ENCODE data around the gene SHFL. TPM values are rescaled to one million over a fixed set of nuclear protein-coding genes. Genes with fewer than 3 reads are reported as not detected.

Gene SHFL
- total and polyA plus RNA-seq, 2 of the 4 experiments (the other 2 are of a cell fraction): 9.0 to 32.1 TPM

- no peak overlapping the region for H2AFZ ChIP-seq (replicated peaks; ENCODE audit: low read length, poor library complexity)
- dilution Hi-C loops (cut with HindIII; ENCODE audit: low sequenced_read_pairs, unreplicated experiment) (no loop called here), intact Hi-C loops (cut with micrococcal nuclease) (no loop called here), in situ Hi-C loops (cut with MboI; ENCODE audit: low sequenced_read_pairs) (no loop called here)
- no peak overlapping the region for H2BK120ac ChIP-seq (ENCODE audit: low read depth, low read length)
- no peak overlapping the region for H3K4me3 ChIP-seq (ENCODE audit: insufficient read depth, low read depth, low read length)
- BruUV-seq (replicated peaks): no TSS peak
- H2AK9ac ChIP-seq (replicated peaks; ENCODE audit: low read depth, low read length, poor library complexity): no peak overlapping the region
- H2BK5ac ChIP-seq (ENCODE audit: low read depth, low read length, poor library complexity, severe bottlenecking): no peak overlapping the region
- no peaks in the 10 kb centered on the region for H3K36me3 ChIP-seq (ENCODE audit: control insufficient read depth, insufficient read depth, low read length)
- H3K9ac ChIP-seq (ENCODE audit: low read depth, low read length): no peak overlapping the region
- H3K4ac ChIP-seq (ENCODE audit: low read depth, low read length): no peak overlapping the region
- DNase-seq (no peak), ATAC-seq (ENCODE audit: low read depth) (no peak)
- no peak overlapping the region for H3K27ac ChIP-seq (ENCODE audit: insufficient read depth, low read length)
- no peak overlapping the region for H3K23ac ChIP-seq (ENCODE audit: low read depth, low read length)
- TF ChIP-seq NFE2L2 (IDR thresholded peaks at IDR 0.05; ENCODE audit: low read depth, low read length) (no peak), CHD1 (IDR thresholded peaks at IDR 0.05; ENCODE audit: low read depth, low read length) (no peak), FOS (IDR thresholded peaks at IDR 0.05; ENCODE audit: low read depth, low read length) (no peak), POLR2A (IDR thresholded peaks at IDR 0.05; ENCODE audit: low read depth, low read length) (no peak), MAZ (IDR thresholded peaks at IDR 0.05; ENCODE audit: borderline replicate concordance, low read depth, low read length) (no peak), RCOR1 (IDR thresholded peaks at IDR 0.05; ENCODE audit: insufficient replicate concordance, low read length) (no peak), SMC3 (IDR thresholded peaks at IDR 0.05; ENCODE audit: low read depth, low read length) (no peak), MAFK (IDR thresholded peaks at IDR 0.05; ENCODE audit: low read depth, low read length) (no peak), RFX5 (IDR thresholded peaks at IDR 0.05; ENCODE audit: low read depth, low read length) (no peak), ELK1 (IDR thresholded peaks at IDR 0.05; ENCODE audit: borderline replicate concordance, low read depth, low read length) (no peak)
- TF ChIP-seq, protein P1, sequence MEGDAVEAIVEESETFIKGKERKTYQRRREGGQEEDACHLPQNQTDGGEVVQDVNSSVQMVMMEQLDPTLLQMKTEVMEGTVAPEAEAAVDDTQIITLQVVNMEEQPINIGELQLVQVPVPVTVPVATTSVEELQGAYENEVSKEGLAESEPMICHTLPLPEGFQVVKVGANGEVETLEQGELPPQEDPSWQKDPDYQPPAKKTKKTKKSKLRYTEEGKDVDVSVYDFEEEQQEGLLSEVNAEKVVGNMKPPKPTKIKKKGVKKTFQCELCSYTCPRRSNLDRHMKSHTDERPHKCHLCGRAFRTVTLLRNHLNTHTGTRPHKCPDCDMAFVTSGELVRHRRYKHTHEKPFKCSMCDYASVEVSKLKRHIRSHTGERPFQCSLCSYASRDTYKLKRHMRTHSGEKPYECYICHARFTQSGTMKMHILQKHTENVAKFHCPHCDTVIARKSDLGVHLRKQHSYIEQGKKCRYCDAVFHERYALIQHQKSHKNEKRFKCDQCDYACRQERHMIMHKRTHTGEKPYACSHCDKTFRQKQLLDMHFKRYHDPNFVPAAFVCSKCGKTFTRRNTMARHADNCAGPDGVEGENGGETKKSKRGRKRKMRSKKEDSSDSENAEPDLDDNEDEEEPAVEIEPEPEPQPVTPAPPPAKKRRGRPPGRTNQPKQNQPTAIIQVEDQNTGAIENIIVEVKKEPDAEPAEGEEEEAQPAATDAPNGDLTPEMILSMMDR (conservative IDR thresholded peaks at IDR 0.05; ENCODE audit: low read depth, low read length): no peak
- no peak overlapping the region for H3K18ac ChIP-seq (ENCODE audit: low read depth, low read length)
- H3K9me1 ChIP-seq (ENCODE audit: insufficient read depth, low read length): peaks cover 8% of the 10 kb centered on the region; the same call in 1 of the 2 replicates
- H3K56ac ChIP-seq (ENCODE audit: extremely low read depth, insufficient read depth, low read length): no peak overlapping the region
- no peak overlapping the region for H2BK20ac ChIP-seq (ENCODE audit: low read depth, low read length)
- H3K4me1 ChIP-seq (ENCODE audit: control insufficient read depth, insufficient read depth, low read length): no peaks in the 10 kb centered on the region
- peaks cover 3 to 20% of the 10 kb centered on the region in 2 experiments; a peak in 3 of 4 replicates for H3K79me1 ChIP-seq (ENCODE audit: low read depth in 1 of 2, low read length in 2 of 2)
- POLR2A ChIA-PET (ENCODE audit: unreplicated experiment): no interaction called here
- peaks cover 4% of the 10 kb centered on the region; the same call in 1 of the 2 replicates for H3K27me3 ChIP-seq (ENCODE audit: control insufficient read depth, insufficient read depth, low read length)
- no peaks in the 10 kb centered on the region for H4K20me1 ChIP-seq (ENCODE audit: insufficient read depth, low read length)
- no peaks in the 10 kb centered on the region for H3K9me3 ChIP-seq (ENCODE audit: control insufficient read depth, insufficient read depth, low read length)
- H4K5ac ChIP-seq (ENCODE audit: low read depth, low read length): no peak overlapping the region
- H4K8ac ChIP-seq (ENCODE audit: low read depth in 2 of 2, low read length in 2 of 2): no peak overlapping the region
- no peak overlapping the region for H2AK5ac ChIP-seq (ENCODE audit: low read depth, low read length)
- WGBS, 2 experiments (ENCODE audit: extremely low coverage in 2 of 2, insufficient read length in 1 of 2): 63% methylated on average over 5 of the region's 9 CpGs; no CpG with 5 or more reads in 1 of the 2 experiments
- H3K4me2 ChIP-seq (ENCODE audit: low read depth, low read length): no peak overlapping the region
- no peak overlapping the region for H2BK15ac ChIP-seq (ENCODE audit: low read depth, low read length)
- H4K91ac ChIP-seq (ENCODE audit: insufficient read depth, low read depth, low read length): no peak overlapping the region
- H3K14ac ChIP-seq (replicated peaks; ENCODE audit: low read depth, low read length): no peak overlapping the region
- CTCF ChIA-PET: interaction anchor here (0.6 kb wide), 1 partner anchor 130 kb away, joined by 4 read pairs; no protein-coding TSS in a partner anchor
Observed at GRCh38 chr19:10083911-10084310, 2.2 kb upstream of the SHFL start.

All from IMR-90 (cell line).